HG03135 (cell line): Measurements from ENCODE around the gene ZNF763.
"Not testable (repeated sequence)": the region's sequence is repeated elsewhere in the genome, so short reads cannot be mapped to it uniquely, and the experiment has no call there.

Experiments
- ATAC-seq: cut with Tn5 transposase; IDR thresholded peaks from one replicate; pipeline ENCODE4 v1.9.1; 2021; ENCODE audit warnings: mild to moderate bottlenecking, moderate library complexity; ENCODE audit not compliant: unreplicated experiment

Gene ZNF763

DNA sequence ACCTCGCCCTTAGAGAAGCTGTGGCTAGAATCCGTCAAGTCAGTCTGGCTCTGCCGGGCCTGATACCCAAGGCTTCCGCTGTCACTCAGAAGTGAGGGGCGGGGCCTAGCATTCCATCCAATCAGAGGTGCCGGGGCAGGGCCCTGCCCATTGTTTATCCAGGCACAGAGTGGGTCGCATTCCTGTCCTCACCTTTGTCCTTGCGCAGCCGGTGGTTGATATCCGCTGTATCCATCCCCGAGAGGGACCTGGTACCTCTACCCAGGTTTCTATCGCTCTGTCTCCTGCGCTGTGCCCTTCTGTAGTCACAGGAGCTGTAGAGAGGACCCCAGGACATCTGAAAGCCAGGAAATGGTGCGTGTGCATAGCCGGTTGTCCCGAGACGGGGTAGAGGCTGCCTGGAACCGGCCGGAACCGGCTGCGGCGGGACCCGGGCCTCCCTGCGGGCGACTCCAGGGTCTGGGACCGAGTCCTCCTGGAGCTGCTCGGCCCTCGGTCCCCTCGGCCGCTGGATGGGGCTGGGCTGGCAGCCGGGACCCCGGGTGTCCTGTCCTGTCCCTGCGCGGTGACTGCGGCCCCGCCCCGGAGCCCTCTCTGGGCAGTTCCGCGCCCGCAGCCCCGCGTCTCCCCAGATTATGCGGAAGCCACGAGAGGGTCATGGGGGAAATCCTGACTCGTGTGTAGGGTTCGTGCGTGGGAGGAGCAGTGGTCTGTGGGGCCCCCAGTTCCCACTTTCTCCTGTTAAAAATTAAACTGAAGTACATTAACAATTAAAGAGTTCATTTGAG lies at the start of gene ZNF763:
TSS of gene ZNF763 (plus strand) at position 183 of the 788 bp plus-strand sequence. CDS start at position 352, 169 bp downstream.
- peak; percentile 84 for ATAC-seq

DNA sequence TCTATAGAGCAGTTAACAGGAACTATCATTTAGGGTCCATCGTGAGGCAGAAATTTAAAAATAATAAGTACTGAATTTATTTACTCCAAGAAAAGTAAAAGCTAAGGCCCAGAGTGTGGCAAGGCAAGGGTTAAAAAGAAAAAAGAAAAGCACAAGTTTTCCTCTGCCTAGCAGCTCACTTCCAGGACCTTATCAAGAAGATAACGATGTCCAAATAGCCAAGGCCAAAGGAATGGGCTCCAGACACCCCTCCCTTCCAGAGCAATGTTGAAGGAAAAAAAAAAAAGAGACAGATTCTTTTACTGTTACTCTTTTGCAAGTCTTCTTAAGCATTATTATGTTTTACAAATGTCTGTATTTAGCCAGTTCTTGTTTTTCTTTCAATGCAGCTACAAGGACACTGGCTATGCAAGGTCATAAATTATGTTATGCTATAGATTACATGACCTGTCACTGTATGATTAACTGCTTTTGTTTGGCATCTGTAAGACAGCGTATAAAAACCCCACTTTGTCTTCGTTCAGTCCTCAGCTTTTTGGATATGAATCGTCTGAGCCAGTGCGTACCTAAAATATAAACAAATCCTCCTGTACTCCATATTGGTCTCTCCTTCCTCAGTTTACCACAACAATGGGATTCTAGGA lies 42.9 kb upstream of the ZNF763 start:
- no peak for ATAC-seq

DNA sequence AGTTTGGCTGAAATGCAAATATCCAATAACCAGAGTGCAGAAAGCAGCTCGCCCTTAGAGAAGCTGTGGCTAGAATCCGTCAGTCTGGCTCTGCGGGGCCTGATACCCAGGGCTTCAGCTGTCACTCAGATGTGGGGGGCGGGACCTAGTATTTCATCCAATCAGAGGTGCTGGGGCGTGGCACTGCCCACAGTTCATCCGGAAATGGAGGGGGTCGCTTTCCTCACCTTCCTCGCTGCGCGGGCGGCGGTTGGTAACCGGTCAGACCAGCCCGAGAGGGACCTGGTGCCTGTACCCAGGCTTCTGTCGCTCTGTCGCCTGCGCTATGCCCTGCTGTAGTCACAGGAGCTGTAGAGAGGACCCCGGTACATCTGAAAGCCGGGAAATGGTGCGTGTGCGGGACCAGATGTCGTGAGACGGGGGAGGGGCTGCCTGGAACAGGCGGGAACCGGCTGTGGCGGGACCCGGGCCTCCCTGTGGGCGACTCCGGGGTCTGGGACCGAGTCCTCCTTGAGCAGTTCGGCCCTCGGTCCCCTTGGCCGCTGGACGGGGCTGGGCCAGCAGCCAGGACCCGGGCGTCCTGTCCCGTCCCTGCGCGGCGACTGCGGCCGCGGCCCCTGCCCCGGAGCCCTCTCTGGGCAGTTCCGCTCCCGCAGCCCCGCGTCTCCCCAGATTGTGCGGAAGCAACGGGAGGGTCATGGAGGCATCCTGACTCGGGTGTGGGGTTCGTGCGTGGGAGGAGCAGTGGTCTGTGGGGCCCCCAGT lies 39.8 kb upstream of the ZNF763 start, which contains the start of gene ZNF700:
TSS of gene ZNF700 (plus strand) at position 222 of the 765 bp plus-strand sequence. CDS start at position 326, 104 bp downstream.
- ATAC-seq: peak; percentile 85

DNA sequence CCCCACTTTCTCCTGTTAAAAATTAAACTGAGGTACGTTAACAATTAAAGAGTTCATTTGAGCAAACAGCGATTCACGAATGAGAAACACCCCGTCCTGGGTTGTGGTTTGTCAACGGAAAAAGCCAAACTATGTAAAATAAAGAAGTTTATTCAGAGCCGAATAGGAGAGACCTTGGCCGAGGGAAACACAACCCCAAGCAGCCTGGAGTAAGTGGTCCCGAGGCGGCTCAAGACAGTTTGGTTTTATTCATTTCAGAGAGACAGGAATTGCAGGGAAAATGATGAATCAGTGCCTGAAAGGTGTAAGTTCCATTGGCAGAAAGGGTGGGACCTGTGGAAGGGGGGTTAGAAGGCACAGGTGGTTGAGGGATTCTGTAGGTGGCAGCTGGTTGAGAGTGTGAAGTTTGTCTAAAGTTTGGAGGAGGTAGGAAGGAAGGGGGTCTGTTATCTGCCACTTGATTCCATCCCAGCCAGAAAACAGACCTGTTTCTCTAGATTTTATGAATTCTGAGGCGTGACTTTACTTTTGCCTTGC lies 39.1 kb upstream of the ZNF763 start:
- ATAC-seq: peak; percentile 6

DNA sequence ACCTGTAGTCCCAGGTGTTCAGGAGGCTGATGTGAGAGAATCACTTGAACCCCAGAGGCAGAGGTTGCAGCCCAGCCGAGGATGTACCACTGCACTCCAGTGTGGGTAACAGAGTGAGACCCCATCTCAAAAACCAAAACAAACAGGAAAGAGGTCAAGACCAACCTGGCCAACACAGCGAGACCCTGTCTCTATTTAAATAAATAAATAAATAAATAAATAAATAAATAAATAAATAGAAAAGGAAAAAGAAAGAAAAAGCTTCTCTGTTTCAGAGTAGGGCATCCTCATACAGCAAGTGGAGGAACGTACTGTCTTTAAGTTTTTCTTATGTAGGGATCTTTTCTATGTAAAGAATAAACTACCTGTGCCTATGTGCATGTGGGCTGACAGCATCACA lies 37.6 kb upstream of the ZNF763 start:
- ATAC-seq: no peak

- ATAC-seq: no peak
Observed at GRCh38 chr19:11931051-11931450, 33.8 kb upstream of the ZNF763 start.

DNA sequence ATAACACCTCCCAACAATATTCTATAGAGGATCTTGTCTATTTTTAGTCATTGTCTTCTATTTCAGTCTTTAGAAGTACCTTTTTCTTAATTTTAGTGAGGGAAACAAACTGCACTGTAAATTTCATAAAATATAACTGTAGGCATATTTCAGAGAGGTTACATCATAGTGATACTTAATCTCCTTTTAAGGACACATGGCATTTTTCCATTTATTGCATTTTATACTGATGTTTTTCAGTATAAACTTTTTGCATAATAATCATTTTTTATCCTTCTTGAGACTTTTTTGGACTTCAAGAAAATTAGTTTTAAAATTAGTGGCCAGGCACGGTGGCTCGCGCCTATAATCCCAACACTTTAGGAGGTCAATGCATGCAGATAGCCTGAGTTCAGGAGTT lies 33.3 kb upstream of the ZNF763 start:
- no peak for ATAC-seq

DNA sequence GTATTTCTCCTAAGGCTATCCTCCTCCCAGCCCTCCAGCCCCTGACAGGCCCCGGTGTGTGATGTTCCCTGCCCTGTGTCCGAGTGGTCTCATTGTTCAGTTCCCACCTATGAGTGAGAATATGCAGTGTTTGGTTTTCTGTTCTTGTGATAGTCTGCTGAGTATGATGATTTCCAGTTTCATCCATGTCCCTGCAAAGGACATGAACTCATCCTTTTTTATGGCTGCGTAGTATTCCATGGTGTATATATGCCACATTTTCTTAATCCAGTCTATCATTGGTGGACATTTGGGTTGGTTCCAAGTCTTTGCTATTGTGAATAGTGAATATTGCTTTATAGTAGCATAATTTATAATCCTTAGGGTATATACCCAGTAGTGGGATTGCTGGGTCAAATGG lies 29.0 kb upstream of the ZNF763 start:
- not testable (repeated sequence) for ATAC-seq

DNA sequence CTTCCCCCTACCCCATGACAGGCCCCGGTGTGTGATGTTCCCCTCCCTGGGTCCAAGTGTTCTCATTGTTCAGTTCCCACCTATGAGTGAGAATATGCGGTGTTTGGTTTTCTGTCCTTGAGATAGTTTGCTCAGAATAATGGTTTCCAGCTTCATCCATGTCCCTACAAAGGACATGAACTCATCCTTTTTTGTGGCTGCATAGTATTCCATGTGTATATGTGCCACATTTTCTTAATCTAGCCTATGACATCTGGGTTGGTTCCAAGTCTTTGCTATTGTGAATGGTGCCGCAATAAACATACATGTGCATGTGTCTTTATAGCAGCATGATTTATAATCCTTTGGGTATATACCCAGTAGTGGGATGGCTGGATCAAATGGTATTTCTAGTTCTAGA lies 26.5 kb upstream of the ZNF763 start:
- not testable (repeated sequence) for ATAC-seq

- ATAC-seq: not testable (repeated sequence)
Observed at GRCh38 chr19:11941361-11941887, 23.4 kb upstream of the ZNF763 start.

- no peak for ATAC-seq
Observed at GRCh38 chr19:11942008-11942842, 22.6 kb upstream of the ZNF763 start.

GRCh38 chr19:11942843-11943108 lies 22.1 kb upstream of the ZNF763 start:
- no peak for ATAC-seq

GRCh38 chr19:11944656-11945055 lies 20.2 kb upstream of the ZNF763 start:
- no peak for ATAC-seq

DNA sequence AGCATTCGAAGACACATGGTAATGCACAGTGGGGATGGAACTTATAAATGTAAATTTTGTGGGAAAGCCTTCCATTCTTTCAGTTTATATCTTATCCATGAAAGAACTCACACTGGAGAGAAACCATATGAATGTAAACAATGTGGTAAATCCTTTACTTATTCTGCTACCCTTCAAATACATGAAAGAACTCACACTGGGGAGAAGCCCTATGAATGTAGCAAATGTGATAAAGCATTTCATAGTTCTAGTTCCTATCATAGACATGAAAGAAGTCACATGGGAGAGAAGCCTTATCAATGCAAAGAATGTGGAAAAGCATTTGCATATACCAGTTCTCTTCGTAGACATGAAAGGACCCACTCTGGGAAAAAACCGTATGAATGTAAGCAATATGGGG lies 16.2 kb upstream of the ZNF763 start:
- no peak for ATAC-seq

DNA sequence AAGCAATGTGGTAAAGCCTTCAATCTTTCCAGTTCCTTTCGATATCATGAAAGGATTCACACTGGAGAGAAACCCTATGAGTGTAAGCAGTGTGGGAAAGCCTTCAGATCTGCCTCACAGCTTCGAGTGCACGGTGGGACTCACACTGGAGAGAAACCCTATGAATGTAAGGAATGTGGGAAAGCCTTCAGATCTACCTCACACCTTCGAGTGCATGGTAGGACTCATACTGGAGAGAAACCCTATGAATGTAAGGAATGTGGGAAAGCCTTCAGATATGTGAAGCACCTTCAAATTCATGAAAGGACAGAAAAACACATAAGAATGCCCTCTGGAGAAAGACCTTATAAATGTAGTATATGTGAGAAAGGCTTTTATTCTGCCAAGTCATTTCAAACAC lies 15.6 kb upstream of the ZNF763 start:
- ATAC-seq: no peak

- not testable (repeated sequence) for ATAC-seq
Observed at GRCh38 chr19:11949614-11950080, 15.2 kb upstream of the ZNF763 start.

- ATAC-seq: no peak
Observed at GRCh38 chr19:11950312-11950711, 14.5 kb upstream of the ZNF763 start.

DNA sequence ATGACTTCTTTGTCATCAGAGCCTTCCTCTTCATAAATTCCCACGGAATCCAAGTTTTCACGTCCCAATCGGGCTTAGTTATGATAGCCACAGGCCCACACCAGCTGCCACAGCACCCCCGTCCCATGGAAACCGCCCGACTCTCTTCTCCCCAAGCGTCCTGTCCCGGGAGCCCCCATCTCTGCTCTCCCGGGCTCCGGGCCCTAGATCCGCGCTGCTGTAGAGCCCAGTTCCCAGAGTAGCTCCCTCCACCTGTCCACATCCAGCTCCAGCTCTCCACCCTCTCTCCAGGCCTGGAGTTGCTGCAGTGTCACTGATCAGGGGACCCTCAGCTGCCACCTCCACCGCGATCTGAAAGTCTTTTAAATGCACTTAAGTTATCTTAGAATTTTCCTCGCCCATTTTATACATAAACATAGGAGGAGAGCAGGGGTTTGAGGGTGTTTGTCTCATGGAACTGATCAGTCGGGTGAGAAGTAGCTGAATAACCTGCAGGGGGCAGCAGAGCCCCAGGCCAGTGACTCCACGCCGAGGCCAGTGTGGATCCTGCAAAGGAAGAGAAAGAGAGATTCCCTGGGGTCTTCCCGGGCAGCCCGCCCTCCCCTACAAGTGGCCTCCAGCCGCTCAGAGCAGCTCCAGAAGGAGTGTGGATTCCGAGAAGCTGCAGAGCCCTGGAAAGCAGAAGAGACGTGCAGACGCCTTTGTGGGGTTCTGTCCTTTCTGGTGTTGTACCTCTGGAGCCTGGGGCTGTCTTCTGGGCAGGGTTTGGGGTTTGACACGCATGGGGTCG lies 1.1 kb upstream of the ZNF763 start:
- no peak for ATAC-seq

DNA sequence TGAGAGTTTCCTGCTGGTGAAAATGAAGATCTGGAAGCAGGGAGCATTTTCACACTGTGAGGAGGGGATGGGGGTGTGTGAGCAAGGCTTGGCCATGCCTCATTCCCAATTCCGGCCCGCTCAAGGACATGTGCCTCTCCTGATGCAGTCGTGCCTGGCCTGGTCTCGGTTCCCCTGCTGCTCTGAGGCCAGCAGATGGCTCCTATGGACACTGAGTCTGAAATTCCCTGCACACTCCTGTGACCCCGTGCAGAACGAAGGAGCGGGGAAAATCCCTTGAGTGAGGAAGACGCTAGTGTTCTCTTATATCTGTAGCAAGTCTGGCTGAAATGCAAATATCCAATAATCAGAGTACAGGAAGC lies 363 bp upstream of the ZNF763 start:
- no peak for ATAC-seq

GRCh38 chr19:11970174-11970573 lies 5.3 kb downstream of the ZNF763 start:
- no peak for ATAC-seq
